Left forelimb (tissue), 1 donor: Measurements from ENCODE around the gene ATP2B3.

ENCODE experiments used
- DNase-seq: peaks from one replicate; pipeline ENCODE4 v3.0.0-alpha.2; 2018; ENCODE audit warnings: low spot score

ATP2B3 gene

DNA sequence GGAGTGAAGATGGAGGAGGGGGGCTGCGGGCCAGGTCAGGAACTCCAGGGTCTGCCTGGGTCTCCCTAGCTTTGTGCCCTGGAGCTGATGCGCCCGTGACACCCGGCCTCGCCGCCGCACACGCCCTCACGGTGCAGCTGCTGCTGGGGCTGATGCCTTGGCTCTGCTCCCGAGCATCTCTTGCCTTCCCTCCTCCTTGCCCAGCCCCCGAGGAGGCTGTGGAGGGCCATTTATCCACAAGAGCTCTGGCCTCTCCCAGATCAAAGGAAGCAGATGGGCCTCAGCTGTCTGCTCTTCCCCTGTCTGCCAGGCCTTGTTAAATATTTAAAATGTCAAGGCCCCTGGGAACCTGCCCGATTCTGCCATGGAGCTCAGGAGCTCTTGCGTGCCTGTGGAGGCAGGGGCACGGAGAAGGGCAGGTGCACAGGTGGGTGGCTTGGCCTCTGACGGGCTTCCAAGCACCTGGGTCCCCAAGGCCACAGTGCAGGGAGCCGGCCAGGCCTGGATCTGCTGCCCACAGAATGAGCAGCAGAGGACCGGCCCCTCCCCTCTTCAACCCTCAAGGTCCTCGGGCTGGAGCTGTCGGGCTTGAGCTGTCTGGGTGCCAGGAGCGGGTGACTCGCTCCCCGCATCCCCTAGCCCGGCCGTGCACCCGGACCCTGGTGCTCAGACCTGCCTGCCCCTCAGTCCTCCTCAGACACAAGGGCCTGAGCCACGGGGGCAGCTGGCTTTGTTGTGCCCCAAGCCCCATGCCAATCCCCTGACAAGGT is 20.3 kb downstream of the ATP2B3 start:
- no peak for DNase-seq

GRCh38 chrX:153538424-153538823 is 21.0 kb downstream of the ATP2B3 start:
- no peak for DNase-seq

GRCh38 chrX:153539171-153539978 is 21.9 kb downstream of the ATP2B3 start:
- DNase-seq, result peak; percentile 69

- DNase-seq, result no peak
Observed at GRCh38 chrX:153539979-153540358, 22.5 kb downstream of the ATP2B3 start.

GRCh38 chrX:153544727-153545126 is 27.3 kb downstream of the ATP2B3 start:
- DNase-seq, result no peak

- no peak for DNase-seq
Observed at GRCh38 chrX:153546386-153546785, 28.9 kb downstream of the ATP2B3 start.

DNA sequence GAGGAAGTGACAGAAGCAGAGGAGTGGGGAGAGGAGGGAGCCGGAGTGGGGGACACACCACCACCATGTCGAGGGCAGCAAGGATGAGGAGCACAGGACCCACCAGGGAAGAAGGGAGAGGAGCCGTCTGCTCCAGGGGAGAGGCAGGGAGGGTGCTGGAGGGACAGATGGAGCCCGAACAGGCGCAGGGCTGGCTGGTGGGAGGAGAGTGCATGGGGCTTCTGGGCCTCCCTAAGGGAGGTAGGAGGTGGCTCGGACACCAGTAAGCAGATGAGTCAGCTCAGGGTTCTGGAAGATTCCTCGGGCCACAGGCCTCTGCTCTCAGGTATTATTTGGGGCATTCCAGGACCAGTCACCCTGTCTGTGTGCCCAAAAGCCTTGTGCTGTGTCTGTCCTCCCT is 29.8 kb downstream of the ATP2B3 start:
- DNase-seq, result no peak

GRCh38 chrX:153549231-153549630 is 31.8 kb downstream of the ATP2B3 start:
- no peak for DNase-seq

GRCh38 chrX:153549807-153550206 is 32.4 kb downstream of the ATP2B3 start:
- DNase-seq, result no peak

DNA sequence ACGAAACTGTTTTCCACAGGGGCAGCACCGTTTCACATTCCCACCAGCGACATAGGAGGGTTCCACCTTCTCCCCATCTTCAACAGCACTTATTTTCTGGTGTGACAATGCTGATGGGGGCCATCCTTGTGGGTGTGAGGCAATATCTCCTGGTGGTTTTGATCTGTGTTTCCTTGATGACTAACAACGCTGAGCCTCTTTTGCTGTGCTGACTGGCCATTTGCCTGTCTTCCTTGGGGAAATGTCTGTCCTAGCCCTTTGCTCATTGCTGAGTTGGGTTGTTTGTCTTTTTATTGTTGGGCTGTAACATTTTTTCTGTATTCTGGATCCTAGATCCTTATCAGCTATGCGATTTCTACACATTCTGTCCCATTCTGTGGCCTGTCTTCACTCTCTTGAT is 33.7 kb downstream of the ATP2B3 start:
- no peak for DNase-seq

DNA sequence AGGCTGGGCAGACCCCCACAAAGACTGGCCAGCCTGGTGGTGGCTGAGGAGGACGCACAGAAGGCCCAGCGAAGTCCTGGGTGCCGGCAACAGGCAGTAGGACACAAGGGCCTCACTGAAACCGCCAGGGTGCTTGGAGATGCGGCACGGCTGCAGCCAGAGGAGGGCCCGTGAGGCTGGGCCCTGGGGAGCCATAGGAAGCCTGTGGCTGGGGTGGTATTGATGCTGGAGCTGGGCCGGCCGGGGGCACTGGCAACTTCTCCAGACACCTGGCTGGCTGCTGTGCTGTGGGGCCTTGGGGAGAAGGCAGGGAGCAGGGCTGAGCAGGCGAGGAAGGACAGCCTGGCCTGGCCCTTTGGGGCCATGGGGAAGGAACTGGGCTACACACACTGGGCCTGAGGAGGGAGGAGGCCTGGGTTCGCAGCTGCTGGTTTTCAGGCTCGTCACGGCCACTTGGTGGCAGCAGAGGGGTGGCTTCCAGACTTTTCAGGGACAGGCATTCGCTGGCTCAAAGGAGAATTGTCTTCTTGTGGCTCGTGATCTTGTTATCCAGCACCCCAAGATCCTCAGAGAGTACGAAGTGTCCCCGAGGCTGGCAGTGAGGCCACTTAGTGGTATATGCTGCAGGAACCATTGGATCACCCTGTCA is 37.2 kb downstream of the ATP2B3 start:
- DNase-seq, result no peak

DNA sequence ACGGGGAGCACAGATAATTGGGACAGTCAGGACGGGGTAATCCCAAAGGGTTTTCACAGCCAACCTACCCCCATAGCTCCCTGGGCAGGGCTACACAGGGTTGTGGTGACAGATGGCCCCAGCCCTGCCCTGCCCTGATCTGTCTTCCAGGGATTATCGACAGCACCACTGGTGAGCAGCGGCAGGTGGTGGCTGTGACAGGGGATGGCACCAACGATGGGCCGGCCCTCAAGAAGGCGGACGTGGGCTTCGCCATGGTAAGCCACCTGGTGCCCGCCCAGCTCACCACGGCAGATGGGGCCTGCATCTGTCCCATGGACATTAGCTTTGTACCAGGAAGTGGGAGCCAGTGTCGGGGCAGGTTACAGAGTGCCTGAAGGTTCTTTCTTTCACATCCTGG is 39.3 kb downstream of the ATP2B3 start:
- DNase-seq, result no peak

- no peak for DNase-seq
Observed at GRCh38 chrX:153557618-153558355, 40.3 kb downstream of the ATP2B3 start.

GRCh38 chrX:153560000-153560399 is 42.6 kb downstream of the ATP2B3 start:
- DNase-seq, result no peak

- DNase-seq, result no peak
Observed at GRCh38 chrX:153560466-153560865, 43.0 kb downstream of the ATP2B3 start.

DNA sequence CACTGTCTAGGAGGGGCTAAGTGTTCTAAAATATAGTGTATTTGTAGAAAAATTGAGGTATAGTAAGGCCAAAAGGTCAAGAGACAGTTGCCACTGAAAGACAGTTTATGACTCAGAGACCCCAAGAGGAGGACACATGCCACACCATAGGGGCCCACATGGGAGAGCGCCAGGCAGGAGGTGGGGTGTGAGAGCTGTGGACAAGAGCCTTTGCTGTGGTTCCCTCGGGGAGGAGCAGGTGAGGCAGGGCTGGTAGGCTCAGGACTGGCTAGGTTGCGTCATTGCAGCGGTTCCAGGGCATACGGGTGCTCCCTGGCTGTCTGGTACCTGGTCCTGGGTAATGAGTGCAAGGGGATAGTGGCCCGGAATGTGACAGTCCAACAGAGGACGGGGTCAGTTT is 43.9 kb downstream of the ATP2B3 start:
- no peak for DNase-seq

DNA sequence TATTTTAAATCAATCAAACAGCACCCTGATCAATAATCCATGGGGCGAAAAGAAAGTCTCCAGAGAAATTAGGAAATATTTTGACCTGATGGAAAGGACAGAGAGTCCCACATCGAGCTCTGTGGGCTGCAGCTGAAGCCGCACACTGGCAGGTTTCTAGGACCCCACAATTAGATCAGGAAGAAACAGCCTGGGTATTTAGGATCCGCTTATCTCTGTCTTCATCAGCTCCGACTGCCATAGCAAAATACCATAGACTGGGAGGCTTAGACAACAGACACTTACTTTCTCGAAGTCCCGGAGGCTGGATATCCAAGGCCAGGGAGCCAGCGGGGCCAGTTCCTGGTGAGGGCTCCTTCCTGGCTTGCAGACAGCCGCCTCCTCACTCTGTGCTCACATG is 45.1 kb downstream of the ATP2B3 start:
- no peak for DNase-seq

DNA sequence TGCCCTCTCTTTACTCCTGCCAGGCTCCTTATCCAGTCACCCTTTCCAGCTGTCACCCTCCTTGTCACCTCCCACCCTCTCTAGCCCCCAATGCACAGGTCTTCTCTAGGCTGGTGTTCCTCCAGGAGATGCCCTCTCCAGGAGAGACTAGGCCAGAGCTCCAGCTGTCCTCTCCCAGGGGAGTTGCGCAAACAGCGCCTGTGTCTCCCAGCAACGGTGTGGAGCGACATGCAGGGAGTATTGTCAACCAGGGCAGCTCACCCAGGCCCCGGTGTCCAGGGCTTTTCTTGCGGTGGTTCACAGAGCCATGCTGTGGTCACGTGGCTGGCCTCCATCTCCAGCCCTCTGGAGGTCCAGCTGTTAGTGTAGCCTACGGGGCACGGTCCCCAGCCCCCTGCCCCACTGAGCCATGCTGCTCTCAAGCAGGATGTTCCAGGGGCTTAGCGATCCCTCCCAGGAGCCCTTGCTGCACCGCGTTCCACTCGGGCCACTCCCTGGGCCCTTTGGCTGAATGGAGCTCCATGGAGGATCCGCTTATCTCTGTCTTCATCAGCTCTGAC is 46.7 kb downstream of the ATP2B3 start:
- no peak for DNase-seq

GRCh38 chrX:153565996-153566580 is 48.6 kb downstream of the ATP2B3 start:
- DNase-seq, result no peak

- no peak for DNase-seq
Observed at GRCh38 chrX:153568451-153569011, 51.1 kb downstream of the ATP2B3 start.

- DNase-seq, result no peak
Observed at GRCh38 chrX:153569475-153569874, 52.0 kb downstream of the ATP2B3 start.
